GM18907 (cell line): Measurements from ENCODE around the gene DDR2.
A peak's percentile ranks its signal among the peaks of the same experiment; 100 is the strongest.

Experiments used
- ATAC-seq: cut with Tn5 transposase; IDR thresholded peaks from one replicate; pipeline ENCODE4 v1.9.1; 2021; ENCODE audit warnings: mild to moderate bottlenecking, moderate library complexity; ENCODE audit not compliant: unreplicated experiment

Gene DDR2

GRCh38 chr1:162822391-162823200 is 190.3 kb downstream of the DDR2 start:
- no peak for ATAC-seq

- no peak for ATAC-seq
These were observed 191.0 kb downstream of the DDR2 start for GRCh38 chr1:162823231-162823630.

DNA sequence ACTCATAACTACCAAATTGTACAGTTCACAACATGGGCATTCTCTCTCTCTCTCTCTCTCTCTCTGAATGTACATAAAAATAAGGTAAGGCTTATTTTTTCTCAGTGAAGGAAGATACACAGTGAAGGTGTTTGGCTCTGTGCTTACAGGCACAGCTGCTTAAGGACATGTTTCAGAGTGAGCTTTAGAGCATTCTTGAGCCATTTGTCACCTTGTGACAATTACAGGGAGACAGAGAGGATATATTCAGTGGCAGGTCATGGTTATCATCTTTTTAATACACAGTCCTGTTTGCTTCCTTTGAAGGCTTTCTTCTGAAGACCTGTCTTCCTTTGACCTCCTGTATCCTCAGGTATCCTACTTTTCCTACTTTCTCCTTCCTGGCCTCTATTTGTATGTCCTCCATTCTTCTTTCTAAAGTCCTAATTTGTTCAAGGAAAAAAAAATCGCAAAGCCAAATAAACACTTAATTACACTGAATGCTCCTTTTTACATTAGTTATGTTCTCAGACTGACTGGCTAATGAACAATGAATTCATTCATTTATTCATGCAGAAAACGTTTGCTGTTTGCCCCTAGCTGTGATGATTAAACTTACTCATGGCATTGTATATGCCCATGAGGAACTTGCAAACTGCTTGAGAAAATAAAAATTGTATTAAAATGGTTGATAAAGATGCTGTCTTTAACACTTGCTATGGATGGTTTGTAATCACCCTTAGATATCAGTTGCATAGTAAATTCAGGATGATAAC is 191.7 kb downstream of the DDR2 start:
- no peak for ATAC-seq

DNA sequence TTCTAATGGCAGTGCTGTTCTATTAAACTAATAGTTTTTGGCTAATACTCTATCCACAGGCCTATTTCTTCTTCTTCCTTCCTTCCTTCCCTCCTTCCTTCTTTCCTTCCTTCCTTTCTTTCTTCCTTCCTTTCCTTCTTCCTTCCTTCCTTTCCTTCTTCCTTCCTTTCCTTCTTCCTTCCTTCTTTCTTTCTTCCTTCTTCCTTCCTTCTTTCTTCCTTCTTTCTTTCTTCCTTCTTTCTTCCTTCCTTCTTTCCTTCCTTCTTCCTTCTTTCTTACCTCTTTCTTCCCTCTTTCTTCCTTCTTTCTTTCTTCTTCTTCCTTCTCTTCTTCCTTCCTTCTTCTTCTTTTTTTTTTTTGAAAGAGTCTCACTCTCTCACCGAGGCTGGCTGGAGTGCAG is 197.0 kb downstream of the DDR2 start:
- ATAC-seq: no peak

- no peak for ATAC-seq
These were observed 200.2 kb downstream of the DDR2 start for GRCh38 chr1:162832470-162832869.

- peak; percentile 92 for ATAC-seq
These were observed 203.1 kb downstream of the DDR2 start for GRCh38 chr1:162835157-162835899.
